ENCODE measurements around the gene ADORA2A. TPM values are rescaled to one million over a fixed set of nuclear protein-coding genes. Genes with fewer than 3 reads are reported as not detected.

Gene ADORA2A
- total and polyA plus RNA-seq, 10 of the 15 experiments (the other 5 are each of a cell fraction or from before 2014, with no cell fraction given) = 0.69 to 31.2 (median 18.3) TPM

- Histone ChIP-seq H3K4me1 (ENCODE audit: control insufficient read depth, insufficient read depth, low read length) (peaks cover 7% of the 10 kb centered on the region), H3K9me3 (replicated peaks; ENCODE audit: control insufficient read depth, insufficient read depth, low read length) (no peaks in the 10 kb centered on the region), H3K36me3 (ENCODE audit: control insufficient read depth in 2 of 2, insufficient read depth in 2 of 2, low read length in 1 of 2) (no peaks in the 10 kb centered on the region), H4K20me1 (ENCODE audit: control insufficient read depth, insufficient read depth) (no peaks in the 10 kb centered on the region), H3K27ac (ENCODE audit: control insufficient read depth, insufficient read depth) (no peak overlapping the region), H2AFZ (ENCODE audit: control insufficient read depth, low read depth, low read length) (no peak overlapping the region), H3K79me2 (ENCODE audit: control insufficient read depth, insufficient read depth, low read length) (no peaks in the 10 kb centered on the region), H3K4me3 (no peak overlapping the region), H3K9ac (ENCODE audit: control insufficient read depth, insufficient read depth, low read length) (no peak overlapping the region), H3K27me3 (replicated peaks in 1 of 2; ENCODE audit: control insufficient read depth in 2 of 2, insufficient read depth in 2 of 2, low read length in 1 of 2) (no peaks in the 10 kb centered on the region), H3K4me2 (ENCODE audit: control insufficient read depth, insufficient read depth) (no peak overlapping the region)
- WGBS (ENCODE audit: insufficient coverage, insufficient replicate concordance, low lambda C conversion rate, missing lambda C conversion rate) = 100% methylated on average over 3 of the region's 3 CpGs
- FAIRE-seq (no peak), ATAC-seq (no peak), DNase-seq (ENCODE audit: low read depth, low spot score) (no peak)
- no peak for TF ChIP-seq MTA2 (IDR thresholded peaks at IDR 0.05; ENCODE audit: low read depth)
- TF ChIP-seq CHD1 (IDR thresholded peaks at IDR 0.05; ENCODE audit: low read depth, low read length) = no peak
- no peak for TF ChIP-seq ZNF622 (IDR thresholded peaks at IDR 0.05)
- no peak for TF ChIP-seq ELK1 (IDR thresholded peaks at IDR 0.05; ENCODE audit: low read depth, low read length)
- no peak for TF ChIP-seq LARP7 (IDR thresholded peaks at IDR 0.05)
- ChIA-PET RAD21 (ENCODE audit: unreplicated experiment) (interaction anchor here (1.3 kb wide), 1 partner anchor 18 kb away, joined by 3 read pairs; no protein-coding TSS in a partner anchor), SMC1A (ENCODE audit: uncharacterized antibody, unreplicated experiment) (interaction anchor here (1.0 to 1.6 kb wide), 5 partner anchors 10 to 42 kb away, joined by 4 to 5 read pairs (median 4); no protein-coding TSS in a partner anchor), POLR2A (interaction anchor here (0.7 to 2.2 kb wide), 2 partner anchors 10 to 231 kb away, joined by 3 to 7 read pairs; no protein-coding TSS in a partner anchor), CTCF (interaction anchor here (0.9 to 1.6 kb wide), 4 partner anchors 10 to 38 kb away, joined by 3 to 5 read pairs (median 4); no protein-coding TSS in a partner anchor)
- no TSS peak for BruUV-seq (replicated peaks)
- in situ Hi-C loops (cut with MboI) = no loop called here
- intact Hi-C loops (cut with micrococcal nuclease; ENCODE audit: unreplicated experiment) = no loop called here
These were observed 38.6 kb downstream of the ADORA2A start for GRCh38 chr22:24465975-24466374.
